ENCODE measurements around the gene NDEL1.

- TF ChIP-seq CTCF (IDR thresholded peaks at IDR 0.05; ENCODE audit: low read depth, low read length, missing input control) (no peak), TAF1 (conservative IDR thresholded peaks at IDR 0.05) (no peak), RAD21 (IDR thresholded peaks at IDR 0.05) (no peak), YY1 (IDR thresholded peaks at IDR 0.05) (no peak), MAX (IDR thresholded peaks at IDR 0.05) (no peak), EGR1 (IDR thresholded peaks at IDR 0.05; ENCODE audit: low read depth in 2 of 2) (no peak), ATF3 (IDR thresholded peaks at IDR 0.05) (no peak), REST (IDR thresholded peaks at IDR 0.05) (no peak), ZBTB33 (IDR thresholded peaks at IDR 0.05) (no peak), SP1 (IDR thresholded peaks at IDR 0.05) (no peak), JUND (IDR thresholded peaks at IDR 0.05) (no peak), NR2F2 (IDR thresholded peaks at IDR 0.05) (no peak)
These were observed 23.4 kb downstream of the NDEL1 start for GRCh38 chr17:8459107-8459506.
